Pancreas (tissue), 10 donors: ENCODE data around the gene CSMD2. TPM values are rescaled to one million over a fixed set of nuclear protein-coding genes. Genes with fewer than 3 reads are reported as not detected.
"Not testable (repeated sequence)": the region's sequence is repeated elsewhere in the genome, so short reads cannot be mapped to it uniquely, and the experiment has no call there.

Experiments
- ATAC-seq, 4 donors: fragments of 200-7000 bp; cut with Tn5 transposase; one replicate each; pipeline versions ENCODE4 v1.8.0 to v1.9.1; 2020; ENCODE audit warnings: mild to moderate bottlenecking in 4 of 4, moderate library complexity in 4 of 4
- DNase-seq, 6 donors: peaks; one replicate each; pipeline ENCODE4 v3.0.0-alpha.2; 2020
- FAIRE-seq: peaks from 2 replicates; lab custom pipeline; 2012; peaks lifted over from hg19 to GRCh38; lab: Jason Lieb, UNC
- H3K27ac ChIP-seq, 4 donors: fragments of 200-600 bp; sonication (generic); 1 replicate in 3 of 4; 2 replicates in 1 of 4; pipeline versions ENCODE4 v1.5.0 to v1.8.0; 2020
- H3K27me3 ChIP-seq, 4 donors: fragments of 200-600 bp; one replicate each; pipeline ENCODE4 v1.8.0; 2021
- H3K36me3 ChIP-seq, 3 donors: fragments of 200-600 bp; sonication (generic) in 1 of 3; one replicate each; pipeline versions ENCODE4 v1.5.0 to v1.8.0; 2020 to 2021
- H3K4me1 ChIP-seq, 3 donors: fragments of 200-600 bp; one replicate each; pipeline ENCODE4 v1.8.0; 2021
- H3K4me3 ChIP-seq, 4 donors: fragments of 200-600 bp; sonication (generic) in 2 of 4; one replicate each; pipeline versions ENCODE4 v1.5.0 to v1.8.0; 2020 to 2021
- H3K9me3 ChIP-seq, 4 donors: fragments of 200-600 bp; one replicate each; pipeline ENCODE4 v1.8.0; 2021
- CTCF ChIP-seq, 4 donors: fragments of 200-600 bp; sonication (generic) in 3 of 4; IDR thresholded peaks; one replicate each; pipeline versions ENCODE4 v1.5.0 to v1.8.0; 2021; ENCODE audit warnings: antibody characterized with exemption in 4 of 4
- WGBS, 2 donors: extraction: QIAGEN DNeasy Blood & Tissue Kit; methylation state at CpG; one replicate each; pipeline ENCODE4 v1.1.7; 2013; 5-methylcytosine and 5-hydroxymethylcytosine counted together
- intact Hi-C, 3 donors: fragments of 100-400 bp; cut with DNase I; formaldehyde crosslinking; loops; one replicate each; pipeline versions ENCODE4 v1.11.1 to v1.14.2; 2022
- polyA plus RNA-seq, 2 donors: library from polyadenylated mRNA; stranded (reverse); fragments of 200-250 nt; gene quantifications; one replicate each; pipeline ENCODE4 v1.2.3, GENCODE V29; 2013
- total RNA-seq, 6 donors: library from RNA; stranded (reverse); fragmentation: NEBNext Ultra II Directional in 4 of 6; extraction: Animal tissue kit (Norgen Biotek cat#: 25700) in 4 of 6; gene quantifications; one replicate each; pipeline versions ENCODE4 v1.2.1 to v1.2.4, GENCODE V29; 2021 to 2023
- donor health status: healthy with polysubstance abuse.
- donor health status: DM: no; HTN: no; CAD: no; lungs with moderate emphysema.
- donor health status: DM: no; HTN: no; CAD: no.
- donor health status: control.
- donor health status: control.
- donor health status: Bipolar disorder and iron deficiency.
- donor health status: DM: yes; HTN: yes; CAD: no.
- donor health status: DM: no; HTN: no; CAD: no.
- donor health status: DM: no; HTN: no; CAD: no.
- donor health status: DM: yes; HTN: yes; CAD: no.

CSMD2 gene
- total and polyA plus RNA-seq, 8 donors, result 0.04 to 2.0 (median 0.36) TPM

- H3K27ac ChIP-seq, result no peak overlapping the region
- FAIRE-seq, result no peak
- no peaks in the 10 kb centered on the region for H3K36me3 ChIP-seq
- no peak for DNase-seq
- no peaks in the 10 kb centered on the region for H3K27me3 ChIP-seq
- no peaks in the 10 kb centered on the region for H3K9me3 ChIP-seq
- WGBS, 2 donors, result 77 to 85% methylated on average over 6 of the region's 6 CpGs
- TF ChIP-seq CTCF (IDR thresholded peaks at IDR 0.05), result no peak
- no peak overlapping the region for H3K4me3 ChIP-seq
- no peaks in the 10 kb centered on the region for H3K4me1 ChIP-seq
- no peak for ATAC-seq
- intact Hi-C loops, result no loop called here
These were observed 652.6 kb downstream of the CSMD2 start for GRCh38 chr1:33512226-33513011.

GRCh38 chr1:33509276-33509675 is 655.8 kb downstream of the CSMD2 start:
- H3K27me3 ChIP-seq, intact Hi-C loops, ATAC-seq, H3K27ac ChIP-seq, H3K36me3 ChIP-seq, DNase-seq, FAIRE-seq, H3K4me3 ChIP-seq, H3K4me1 ChIP-seq, H3K9me3 ChIP-seq: not testable (repeated sequence)
- WGBS, 2 donors, result 90 to 93% methylated on average over 21 to 24 of the region's 24 CpGs

GRCh38 chr1:33508151-33508550 is 656.9 kb downstream of the CSMD2 start:
- Histone ChIP-seq H3K4me3 (no peak overlapping the region), H3K27ac (no peak overlapping the region), H3K36me3 (no peaks in the 10 kb centered on the region), H3K27me3 (no peaks in the 10 kb centered on the region), H3K9me3 (no peaks in the 10 kb centered on the region), H3K4me1 (no peaks in the 10 kb centered on the region)
- DNase-seq (no peak), ATAC-seq (no peak), FAIRE-seq (no peak)
- TF ChIP-seq CTCF (IDR thresholded peaks at IDR 0.05), result no peak
- intact Hi-C loops, result no loop called here
- 76 to 90% methylated on average over 1 of the region's 1 CpG for WGBS, 2 donors

GRCh38 chr1:33507661-33508060 is 657.4 kb downstream of the CSMD2 start:
- Histone ChIP-seq H3K4me3 (no peak overlapping the region), H3K9me3 (no peaks in the 10 kb centered on the region), H3K36me3 (no peaks in the 10 kb centered on the region), H3K4me1 (no peaks in the 10 kb centered on the region), H3K27me3 (no peaks in the 10 kb centered on the region), H3K27ac (no peak overlapping the region)
- no peak for DNase-seq
- WGBS, 2 donors, result 91 to 96% methylated on average over 3 of the region's 3 CpGs
- intact Hi-C loops, result no loop called here
- TF ChIP-seq CTCF (IDR thresholded peaks at IDR 0.05), result no peak
- FAIRE-seq, result no peak
- ATAC-seq, result no peak

- no peak overlapping the region for H3K4me3 ChIP-seq
- no peak for DNase-seq
- H3K27me3 ChIP-seq, result no peaks in the 10 kb centered on the region
- no peak overlapping the region for H3K27ac ChIP-seq
- no peaks in the 10 kb centered on the region for H3K9me3 ChIP-seq
- intact Hi-C loops, result no loop called here
- no peaks in the 10 kb centered on the region for H3K36me3 ChIP-seq
- TF ChIP-seq CTCF (IDR thresholded peaks at IDR 0.05), result no peak
- WGBS, 2 donors, result 81 to 93% methylated on average over 1 of the region's 1 CpG
- no peak for ATAC-seq
- no peak for FAIRE-seq
- no peaks in the 10 kb centered on the region for H3K4me1 ChIP-seq
These were observed 661.5 kb downstream of the CSMD2 start for GRCh38 chr1:33503506-33503905.
